HCT116 (cell line): Measurements from ENCODE around the gene MAPKAP1. TPM values are rescaled to one million over a fixed set of nuclear protein-coding genes. Genes with fewer than 3 reads are reported as not detected.
A peak's percentile ranks its signal among the peaks of the same experiment; 100 is the strongest.

Source experiments
- ATAC-seq: fragments of 200-7000 bp; cut with Tn5 transposase; 2 replicates; pipeline ENCODE4 v1.9.1; 2020; ENCODE audit warnings: mild to moderate bottlenecking, moderate library complexity
- BruUV-seq: library from RNA; stranded (reverse); fragments of 400-500 nt; replicated peaks from 2 replicates; lab custom pipeline; 2021; lab: Mats Ljungman, UMichigan
- CTCF ChIA-PET: fragments of 300-600 bp; sonication (Branson Sonifier 250); formaldehyde crosslinking; loops from one replicate; lab custom pipeline; 2021; ENCODE audit warnings: antibody characterized with exemption; lab: Charles Lee
- POLR2A ChIA-PET: fragments of 300-600, 350-600 bp; sonication (Branson Sonifier 250); formaldehyde crosslinking; loops from one replicate; lab custom pipeline; 2021; ENCODE audit warnings: antibody characterized with exemption; lab: Charles Lee
- RAD21 ChIA-PET, 2 experiments: fragments of 300-600 bp; sonication (Branson Sonifier 250); formaldehyde crosslinking; loops; one replicate each; lab custom pipeline; 2023; ENCODE audit warnings: low total read pairs in 2 of 2; ENCODE audit not compliant: uncharacterized antibody in 2 of 2, unreplicated experiment in 2 of 2, low non-redundant PET in 1 of 2; lab: Charles Lee
- DNase-seq: peaks from one replicate; pipeline ENCODE4 v3.0.0-alpha.2; 2010; ENCODE audit warnings: low read depth, low spot score
- H2AFZ ChIP-seq: fragments of 200-600 bp; shearing (Covaris generic), sonication (generic); 2 replicates; pipeline ENCODE4 v1.6.1; 2017; ENCODE audit warnings: low read depth, mixed run types, mixed read lengths, antibody characterized with exemption, low read length; ENCODE audit not compliant: poor library complexity, severe bottlenecking
- H3K27ac ChIP-seq: 2 replicates; pipeline ENCODE4 v1.5.1; 2012; ENCODE audit warnings: low read depth, low read length
- H3K27me3 ChIP-seq: fragments of 200-600 bp; sonication (generic); 2 replicates; pipeline ENCODE4 v1.6.1; 2016; ENCODE audit warnings: mixed run types, low read length, mixed read lengths; ENCODE audit not compliant: insufficient read depth
- H3K36me3 ChIP-seq, 2 experiments: fragments of 200-500 bp in 1 of 2; fragments of 200-600 bp in 1 of 2; sonication (Bioruptor generic) in 1 of 2; sonication (generic) in 1 of 2; 2 replicates each; pipeline versions ENCODE4 v1.5.1 to v1.6.1; 2014 to 2016; ENCODE audit warnings: low read length in 2 of 2, inconsistent platforms in 1 of 2, mixed read lengths in 1 of 2, mixed run types in 1 of 2; ENCODE audit not compliant: insufficient read depth in 2 of 2, control insufficient read depth in 1 of 2
- H3K4me1 ChIP-seq, 2 experiments: fragments of 200-600 bp in 1 of 2; sonication (generic) in 1 of 2; 2 replicates each; pipeline versions ENCODE4 v1.5.1 to v1.6.1; 2012 to 2017; ENCODE audit warnings: low read length in 2 of 2, inconsistent platforms in 1 of 2, mild to moderate bottlenecking in 1 of 2, mixed read lengths in 1 of 2, mixed run types in 1 of 2, moderate library complexity in 1 of 2; ENCODE audit not compliant: insufficient read depth in 2 of 2, control insufficient read depth in 1 of 2
- H3K4me2 ChIP-seq: fragments of 200-600 bp; sonication (generic); 2 replicates; pipeline ENCODE4 v1.6.1; 2017; ENCODE audit warnings: mixed run types, low read length, mixed read lengths
- H3K4me3 ChIP-seq, 2 experiments: fragments of 200-600 bp in 1 of 2; sonication (generic) in 1 of 2; replicated peaks in 1 of 2; 2 replicates each; pipeline ENCODE4 v1.5.1; 2011 to 2016; ENCODE audit warnings: low read length in 2 of 2, control low read depth in 1 of 2, low read depth in 1 of 2, mild to moderate bottlenecking in 1 of 2, mixed read lengths in 1 of 2, mixed run types in 1 of 2
- H3K79me2 ChIP-seq: fragments of 200-600 bp; sonication (generic); 2 replicates; pipeline ENCODE4 v1.6.1; 2017; ENCODE audit warnings: mild to moderate bottlenecking, mixed run types, low read length, moderate library complexity, mixed read lengths; ENCODE audit not compliant: insufficient read depth
- H3K9ac ChIP-seq: fragments of 200-600 bp; sonication (generic); 2 replicates; pipeline ENCODE4 v1.6.1; 2016; ENCODE audit warnings: low read length, mixed read lengths
- H3K9me2 ChIP-seq: fragments of 200-600 bp; sonication (generic), shearing (Covaris generic); 2 replicates; pipeline ENCODE4 v1.6.1; 2017; ENCODE audit warnings: mixed run types, mild to moderate bottlenecking, moderate library complexity; ENCODE audit not compliant: insufficient read depth
- H3K9me3 ChIP-seq, 2 experiments: fragments of 200-500 bp in 1 of 2; fragments of 200-600 bp in 1 of 2; sonication (Bioruptor generic) in 1 of 2; sonication (generic) in 1 of 2; 2 replicates each; pipeline ENCODE4 v1.6.1; 2014 to 2017; ENCODE audit warnings: low read length in 2 of 2, mixed read lengths in 2 of 2, inconsistent platforms in 1 of 2, low read depth in 1 of 2, mild to moderate bottlenecking in 1 of 2, mixed run types in 1 of 2, moderate library complexity in 1 of 2; ENCODE audit not compliant: control insufficient read depth in 1 of 2, insufficient read depth in 1 of 2
- H4K20me1 ChIP-seq: fragments of 200-600 bp; sonication (generic), shearing (Covaris generic); 2 replicates; pipeline ENCODE4 v1.6.1; 2017; ENCODE audit warnings: mixed run types, mild to moderate bottlenecking, moderate library complexity; ENCODE audit not compliant: insufficient read depth
- EGR1 ChIP-seq: IDR thresholded peaks from 2 replicates; pipeline ENCODE4 v1.6.1; 2012; ENCODE audit warnings: low read depth
- FOSL1 ChIP-seq: IDR thresholded peaks from 2 replicates; pipeline ENCODE4 v1.6.1; 2012; ENCODE audit warnings: low read depth
- ZNF274 ChIP-seq: fragments of 200-500 bp; sonication (Bioruptor generic); IDR thresholded peaks from 2 replicates; pipeline ENCODE4 v1.6.1; 2014; ENCODE audit warnings: mild to moderate bottlenecking, low read depth, low read length, inconsistent platforms
- intact Hi-C: fragments of 100-400 bp; cut with micrococcal nuclease; formaldehyde crosslinking; loops from 2 replicates; pipeline ENCODE4 v1.10.0; 2022
- total RNA-seq: library from RNA; stranded (reverse); gene quantifications from one replicate; pipeline ENCODE4 v1.2.1, GENCODE V29; 2021; ENCODE audit not compliant: unreplicated experiment

Gene MAPKAP1
- total RNA-seq, 1 experiment from 2014 or later: 72.5 TPM

- POLR2A ChIA-PET: no interaction called here
- H3K27me3 ChIP-seq: no peaks in the 10 kb centered on the region
- H2AFZ ChIP-seq: no peak overlapping the region
- TF ChIP-seq EGR1: no peak
- TF ChIP-seq, all 23 proteins: peak for 0
- CTCF ChIA-PET: interaction anchor here (1.2 kb wide), 1 partner anchor 17 kb away, joined by 3 read pairs; no protein-coding TSS in a partner anchor
- H3K27ac ChIP-seq: no peak overlapping the region
- ATAC-seq (no peak), DNase-seq (no peak)
- no peak overlapping the region for H3K9ac ChIP-seq
- H4K20me1 ChIP-seq: no peaks in the 10 kb centered on the region
- no peaks in the 10 kb centered on the region for H3K36me3 ChIP-seq
- no peaks in the 10 kb centered on the region for H3K9me3 ChIP-seq
- BruUV-seq: no TSS peak
- peaks cover 19 to 30% of the 10 kb centered on the region in 2 experiments for H3K4me1 ChIP-seq
- RAD21 ChIA-PET: interaction anchor here in 1 of 2 experiments (0.6 kb wide), 1 partner anchor 114 kb away, joined by 4 read pairs; no protein-coding TSS in a partner anchor
- intact Hi-C loops: no loop called here
- no peaks in the 10 kb centered on the region for H3K79me2 ChIP-seq
- H3K4me3 ChIP-seq: no peak overlapping the region
- H3K9me2 ChIP-seq: no peaks in the 10 kb centered on the region
- H3K4me2 ChIP-seq: no peak overlapping the region
Observed at GRCh38 chr9:125541840-125542243, 165.2 kb downstream of the MAPKAP1 start.

- Histone ChIP-seq H3K4me1 (peaks cover 32 to 43% of the 10 kb centered on the region in 2 experiments), H3K9ac (no peak overlapping the region), H3K4me2 (no peak overlapping the region), H3K9me2 (no peaks in the 10 kb centered on the region), H3K27ac (no peak overlapping the region), H3K9me3 (no peaks in the 10 kb centered on the region), H3K79me2 (no peaks in the 10 kb centered on the region), H3K4me3 (no peak overlapping the region), H3K27me3 (no peaks in the 10 kb centered on the region), H3K36me3 (no peaks in the 10 kb centered on the region), H4K20me1 (no peaks in the 10 kb centered on the region), H2AFZ (no peak overlapping the region)
- BruUV-seq: no TSS peak
- TF ChIP-seq ZNF274 (no peak), FOSL1 (peak; percentile 26; the same call in 1 of the 2 replicates)
- DNase-seq (no peak), ATAC-seq (no peak)
- ChIA-PET RAD21 (no interaction called here), POLR2A (no interaction called here), CTCF (interaction anchor here (0.9 kb wide), 1 partner anchor 18 kb away, joined by 3 read pairs; no protein-coding TSS in a partner anchor)
- intact Hi-C loops: no loop called here
Observed at GRCh38 chr9:125540497-125540896, 166.5 kb downstream of the MAPKAP1 start.
